ENCODE results near the gene LTBP4. TPM values are rescaled to one million over a fixed set of nuclear protein-coding genes. Genes with fewer than 3 reads are reported as not detected.

LTBP4 gene
- total RNA-seq = 5.3 and 33.6 TPM in 2 replicates

GRCh38 chr19:40601134-40601974 is at the start of gene LTBP4:
Gene LTBP4 (plus strand): TSS chr19:40601369. CDS start chr19:40601388, 19 bp downstream.

GRCh38 chr19:40576585-40577451 is 24.4 kb upstream of the LTBP4 start, which contains the start of gene SHKBP1:
Gene SHKBP1 (plus strand): TSS chr19:40576873. CDS start chr19:40576900, 27 bp downstream.

Other genes with a start within 250 kb of the LTBP4 start
- gene HIPK4, start 211.2 kb upstream of the LTBP4 start, total RNA-seq = under 0.01 and 0.10 TPM in 2 replicates
- 1.2 and 1.3 TPM in 2 replicates for gene PRX, start 188.0 kb upstream of the LTBP4 start, total RNA-seq
- gene SERTAD1, start 175.4 kb upstream of the LTBP4 start, total RNA-seq = 11.4 and 16.3 TPM in 2 replicates
- 28.3 and 34.3 TPM in 2 replicates for gene SERTAD3, start 157.0 kb upstream of the LTBP4 start, total RNA-seq
- gene BLVRB, start 135.6 kb upstream of the LTBP4 start, total RNA-seq = 41.4 and 51.0 TPM in 2 replicates
- gene SPTBN4, start 134.4 kb upstream of the LTBP4 start, total RNA-seq = not detected in 2 replicates
- gene SHKBP1, start 24.5 kb upstream of the LTBP4 start, total RNA-seq = 20.2 and 29.7 TPM in 2 replicates
- gene NUMBL, start 89.3 kb downstream of the LTBP4 start, total RNA-seq = 23.5 and 30.2 TPM in 2 replicates
- 13.5 and 18.3 TPM in 2 replicates for gene COQ8B, start 115.5 kb downstream of the LTBP4 start, total RNA-seq
- 13.4 and 20.2 TPM in 2 replicates for gene ITPKC, start 115.7 kb downstream of the LTBP4 start, total RNA-seq
- 1.1 and 1.6 TPM in 2 replicates for gene ACTMAP, start 149.1 kb downstream of the LTBP4 start, total RNA-seq
- gene SNRPA, start 149.8 kb downstream of the LTBP4 start, total RNA-seq = 55.1 and 61.4 TPM in 2 replicates
- not detected in 2 replicates for gene MIA, start 174.2 kb downstream of the LTBP4 start, total RNA-seq
- 14.6 and 19.6 TPM in 2 replicates for gene RAB4B, start 176.9 kb downstream of the LTBP4 start, total RNA-seq
- 92.3 and 102 TPM in 2 replicates for gene EGLN2, start 197.8 kb downstream of the LTBP4 start, total RNA-seq
- not detected in 2 replicates for gene CYP2A6, start 249.1 kb downstream of the LTBP4 start, total RNA-seq